Ammon's horn (tissue), 1 donor: ENCODE data around the gene SPAST.
"Not testable (repeated sequence)": the region's sequence is repeated elsewhere in the genome, so short reads cannot be mapped to it uniquely, and the experiment has no call there.

ENCODE experiments used
- DNase-seq: peaks from one replicate; pipeline ENCODE4 v3.0.0-alpha.2; 2016; ENCODE audit warnings: low spot score

SPAST gene

GRCh38 chr2:32128636-32129035 is 65.3 kb downstream of the SPAST start:
- no peak for DNase-seq

- DNase-seq, result no peak
Measured at GRCh38 chr2:32129086-32129485, 65.7 kb downstream of the SPAST start.

GRCh38 chr2:32135409-32135808 is 72.1 kb downstream of the SPAST start:
- DNase-seq, result no peak

- no peak for DNase-seq
Measured at GRCh38 chr2:32136097-32136496, 72.7 kb downstream of the SPAST start.

GRCh38 chr2:32151544-32151943 is 88.2 kb downstream of the SPAST start:
- not testable (repeated sequence) for DNase-seq

- DNase-seq, result no peak
Measured at GRCh38 chr2:32159678-32160077, 96.3 kb downstream of the SPAST start.

- DNase-seq, result no peak
Measured at GRCh38 chr2:32161296-32161695, 97.9 kb downstream of the SPAST start.

- DNase-seq, result not testable (repeated sequence)
Measured at GRCh38 chr2:32164254-32164653, 100.9 kb downstream of the SPAST start.

GRCh38 chr2:32165027-32165347 is 101.6 kb downstream of the SPAST start:
- DNase-seq, result not testable (repeated sequence)

- DNase-seq, result no peak
Measured at GRCh38 chr2:32166115-32166574, 102.8 kb downstream of the SPAST start.

GRCh38 chr2:32168513-32168912 is 105.2 kb downstream of the SPAST start:
- DNase-seq, result no peak

- no peak for DNase-seq
Measured at GRCh38 chr2:32172870-32173269, 109.5 kb downstream of the SPAST start.

GRCh38 chr2:32182667-32183066 is 119.3 kb downstream of the SPAST start:
- DNase-seq, result no peak

- no peak for DNase-seq
Measured at GRCh38 chr2:32189011-32189410, 125.7 kb downstream of the SPAST start.

- DNase-seq, result no peak
Measured at GRCh38 chr2:32192418-32192817, 129.1 kb downstream of the SPAST start.

- DNase-seq, result no peak
Measured at GRCh38 chr2:32200814-32201213, 137.5 kb downstream of the SPAST start.

GRCh38 chr2:32203428-32203827 is 140.1 kb downstream of the SPAST start:
- not testable (repeated sequence) for DNase-seq
